Astrocyte of the cerebellum (primary cell): Measurements from ENCODE around the gene CNIH2.

Experiments used
- DNase-seq: peaks from one replicate; pipeline ENCODE4 v3.0.0-alpha.2; 2011; ENCODE audit warnings: low read depth
- H3K4me3 ChIP-seq: 2 replicates; pipeline ENCODE4 v1.5.1; 2011; ENCODE audit warnings: mild to moderate bottlenecking, low read depth, low read length, moderate library complexity
- CTCF ChIP-seq: IDR thresholded peaks from 2 replicates; pipeline ENCODE4 v1.5.1; 2012; ENCODE audit warnings: low read length, low read depth, moderate library complexity, mild to moderate bottlenecking; ENCODE audit errors: missing control alignments
- in situ Hi-C: cut with HindIII; loops from 2 replicates; pipeline ENCODE4 v1.10.0; 2017; ENCODE audit warnings: low sequenced_read_pairs

Gene CNIH2

DNA sequence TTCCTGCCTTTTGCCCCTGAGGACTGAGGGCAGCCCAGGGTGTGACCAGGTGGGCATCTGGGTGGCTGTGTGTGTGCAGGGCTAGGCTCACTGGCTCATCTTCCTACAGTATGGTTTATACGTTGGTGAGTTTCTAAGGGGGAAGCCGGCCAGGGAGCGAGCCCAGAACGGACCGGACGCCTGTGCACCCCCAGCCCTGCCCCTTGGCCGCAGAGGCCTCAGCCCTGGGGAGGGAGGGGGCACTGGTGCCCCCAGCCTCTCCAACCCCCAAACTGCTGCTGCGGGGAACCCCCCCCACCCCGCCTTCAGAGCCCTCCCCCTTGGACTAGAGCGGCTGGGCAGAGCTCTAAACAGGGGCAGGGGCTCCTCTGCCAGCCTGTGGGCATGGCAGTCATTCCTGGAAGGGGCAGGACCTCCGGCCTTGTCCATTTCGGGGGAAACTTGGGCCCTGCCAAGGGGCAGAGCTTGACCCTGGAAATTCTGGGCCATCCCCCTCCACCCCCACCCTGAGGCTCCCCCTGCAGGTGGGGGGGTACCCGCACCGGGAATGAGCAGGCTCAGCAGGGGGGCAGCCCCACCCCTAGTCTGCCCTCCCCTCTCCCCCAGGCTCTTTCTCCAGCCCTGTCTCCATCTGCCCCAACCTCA is 5.6 kb downstream of the CNIH2 start:
- no peak for TF ChIP-seq CTCF
- DNase-seq = no peak
- H3K4me3 ChIP-seq = no peak overlapping the region
- in situ Hi-C loops = loop anchor here (5.0 kb wide), 1 partner anchor 66 kb away; no protein-coding TSS in a partner anchor

- TF ChIP-seq CTCF = no peak
- in situ Hi-C loops = loop anchor here (5.0 kb wide), 1 partner anchor 67 kb away; no protein-coding TSS in a partner anchor
- no peak for DNase-seq
- no peak overlapping the region for H3K4me3 ChIP-seq
Measured at GRCh38 chr11:66284526-66285078, 6.6 kb downstream of the CNIH2 start.

DNA sequence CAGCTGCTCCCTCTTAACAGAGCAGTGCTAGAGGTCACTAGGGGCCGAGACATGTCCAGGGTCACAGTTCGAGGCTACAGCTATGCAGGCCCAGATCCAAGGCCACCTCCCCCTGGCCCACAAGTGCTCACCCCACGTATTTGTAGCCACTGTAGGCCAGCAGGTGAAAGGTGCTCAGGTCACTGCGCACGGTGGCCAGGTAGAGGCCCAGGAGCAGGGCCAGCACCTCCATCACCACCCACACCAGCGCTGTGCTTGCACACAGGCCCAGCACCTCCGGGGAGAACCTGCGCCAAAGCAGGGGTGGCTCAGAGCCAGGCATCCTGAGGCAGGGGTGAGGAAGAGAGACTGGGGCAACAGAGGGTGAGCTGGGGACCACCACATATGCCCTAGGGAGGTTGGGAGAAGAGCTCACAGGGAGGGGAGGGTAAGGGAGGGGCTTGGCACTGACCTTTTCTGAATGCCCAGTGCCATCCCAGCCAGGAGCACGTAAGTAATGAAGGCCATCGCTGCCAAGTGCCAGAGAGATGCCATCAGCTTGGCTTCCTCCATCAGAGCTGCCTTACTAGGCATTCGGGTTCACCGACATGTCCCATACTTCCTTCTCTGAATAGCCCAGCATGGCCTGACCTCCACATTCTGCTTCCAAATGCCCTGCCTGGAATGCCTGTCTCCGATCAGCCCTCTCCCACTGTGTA is 7.4 kb downstream of the CNIH2 start:
- TF ChIP-seq CTCF = no peak
- in situ Hi-C loops = no loop called here
- no peak for DNase-seq
- no peak overlapping the region for H3K4me3 ChIP-seq

DNA sequence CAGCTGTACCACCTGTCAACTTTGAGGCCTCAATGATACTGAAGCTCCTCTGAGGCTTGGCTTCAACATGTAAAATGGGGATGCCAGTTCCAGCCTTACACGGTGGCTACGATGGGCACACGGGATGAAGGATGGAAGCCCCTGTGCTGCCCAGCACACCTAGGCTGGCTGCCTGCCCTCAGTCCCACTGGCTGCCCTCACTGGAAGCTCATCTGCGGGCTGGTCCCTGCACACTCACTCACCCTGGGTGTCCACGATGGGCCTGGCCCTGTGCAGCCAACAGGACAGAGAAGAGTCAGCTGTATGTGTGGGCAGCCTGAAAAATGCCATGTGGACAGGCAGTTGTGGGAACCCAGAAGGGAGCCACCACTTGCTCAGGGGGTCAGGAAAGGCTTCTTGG is 8.7 kb downstream of the CNIH2 start:
- no peak overlapping the region for H3K4me3 ChIP-seq
- in situ Hi-C loops = no loop called here
- DNase-seq = no peak
- TF ChIP-seq CTCF = no peak

DNA sequence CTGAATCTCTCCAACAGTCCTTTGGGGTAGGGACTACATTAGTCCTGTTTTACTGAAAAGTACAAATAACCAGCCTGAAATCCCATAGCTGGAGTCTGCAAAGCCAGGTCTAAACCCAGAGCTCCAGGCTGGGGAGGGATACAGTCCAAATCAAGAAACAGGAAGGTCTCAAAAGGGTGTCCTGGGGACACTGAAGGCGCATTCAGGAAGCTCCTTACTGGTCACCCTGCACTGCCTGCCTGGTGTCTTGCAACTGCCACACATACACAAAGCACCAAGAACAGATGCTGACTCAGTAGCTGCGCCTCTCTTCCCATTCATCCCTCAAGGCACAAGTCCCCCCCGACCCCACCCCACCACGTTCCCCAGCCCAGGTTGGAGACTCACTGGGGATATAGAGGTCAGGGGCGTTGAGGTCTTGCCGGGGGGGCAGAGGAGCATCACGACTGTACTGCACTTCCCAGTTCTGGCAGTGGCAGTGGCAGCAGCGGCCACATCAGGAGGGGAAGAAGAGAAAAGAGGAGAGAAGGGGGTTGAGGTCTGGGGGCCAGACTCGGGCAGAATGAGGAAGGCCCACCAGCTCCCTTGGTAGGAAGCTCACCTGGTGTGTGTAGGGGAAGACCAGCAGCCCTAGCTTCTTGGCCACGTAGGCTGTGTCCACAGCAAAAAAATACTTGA is 9.4 kb downstream of the CNIH2 start:
- peak overlapping the region; percentile 86 for H3K4me3 ChIP-seq
- DNase-seq = no peak
- in situ Hi-C loops = no loop called here
- no peak for TF ChIP-seq CTCF

DNA sequence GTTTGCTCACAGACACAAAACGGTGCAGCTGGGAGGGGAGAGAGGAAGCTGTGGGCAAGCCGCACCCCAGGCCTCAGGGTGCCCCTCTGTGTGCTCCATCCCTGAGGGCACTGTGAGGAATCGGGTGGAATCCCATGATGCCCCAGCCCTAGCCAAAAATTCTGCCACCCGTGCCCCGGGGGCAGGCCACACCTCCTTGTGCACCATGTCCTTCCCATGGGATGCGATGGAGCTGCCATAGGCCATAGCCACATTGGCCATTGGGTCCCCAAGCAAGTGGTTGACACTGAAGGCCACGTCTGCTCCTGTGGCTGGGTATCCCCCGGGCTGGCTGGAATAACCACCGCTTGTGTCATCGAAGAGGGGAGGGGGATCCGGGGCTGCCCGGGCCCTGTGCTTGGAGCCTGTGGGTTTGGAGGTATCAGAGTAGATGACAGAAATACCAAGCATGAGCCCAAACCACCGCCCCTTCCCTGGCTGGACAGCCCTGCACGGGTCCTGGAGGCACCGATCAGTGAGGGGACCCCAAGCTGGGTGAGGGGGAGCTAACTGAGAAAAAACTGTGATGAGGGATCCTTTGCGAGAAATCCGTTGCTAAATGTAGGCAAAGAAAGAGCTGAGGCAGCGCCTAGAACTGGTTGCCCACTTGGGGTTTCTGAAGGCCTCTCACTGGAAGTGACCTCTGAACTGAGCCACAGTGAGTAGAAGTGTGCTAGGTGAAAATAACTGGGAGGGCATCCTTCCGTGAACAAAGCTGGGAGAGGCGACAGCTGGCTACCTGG is 10.1 kb downstream of the CNIH2 start:
- DNase-seq = no peak
- H3K4me3 ChIP-seq = peak overlapping the region; percentile 86
- in situ Hi-C loops = no loop called here
- TF ChIP-seq CTCF = no peak
